NCI-H1436 (cell line): ENCODE results near the gene GATAD2B.

Source experiments
- DNase-seq: peaks from one replicate; lab custom pipeline; 2025; lab: John Stamatoyannopoulos, UW

GATAD2B gene

DNA sequence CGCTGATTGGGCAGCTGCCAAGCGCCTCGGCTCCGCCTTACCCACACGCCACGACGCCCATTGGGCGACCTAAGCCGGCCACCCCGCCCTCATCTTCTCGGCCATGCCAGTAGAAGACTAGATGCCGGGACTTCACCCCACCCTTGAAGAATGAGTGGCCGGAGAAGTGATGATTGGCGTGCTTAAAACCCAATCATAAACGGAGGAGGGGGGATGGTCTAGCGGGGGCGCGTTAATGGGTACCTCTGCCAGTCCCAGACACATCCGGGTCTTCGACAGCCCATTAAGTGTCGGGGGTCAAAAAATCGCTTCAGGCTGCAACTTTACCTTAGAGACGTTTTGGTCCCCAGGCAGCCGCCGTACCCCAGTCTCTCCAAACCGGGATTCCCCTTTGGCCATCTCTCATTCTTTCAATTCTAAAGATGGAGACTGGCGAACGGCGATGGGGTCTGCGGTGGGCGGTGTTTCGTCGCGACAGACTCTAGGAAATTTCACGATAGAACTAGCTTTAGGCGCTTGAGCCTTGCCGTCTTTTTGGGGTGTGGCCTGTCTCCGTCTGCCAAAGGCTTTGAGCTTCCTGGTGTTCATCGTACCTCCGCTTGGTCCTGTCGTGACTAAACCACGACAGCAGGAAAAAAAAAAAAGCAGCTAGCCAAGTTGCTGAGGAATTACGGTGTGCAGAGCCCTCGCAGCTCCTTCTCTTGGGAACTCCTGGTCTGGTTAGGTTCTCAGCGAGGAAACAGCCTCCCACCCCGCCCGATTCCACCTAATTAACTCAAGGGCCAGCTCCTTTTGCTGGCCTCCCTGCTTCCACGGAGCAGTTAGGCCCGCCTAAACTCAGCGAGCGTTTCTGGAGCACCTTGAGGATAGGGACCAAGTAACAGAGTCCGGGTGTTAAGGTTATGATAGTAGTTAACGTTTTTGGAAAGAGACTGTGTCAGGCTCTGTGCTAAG is at the start of gene GATAD2B:
TSS of gene GATAD2B (minus strand) at position 1 of the 954 bp plus-strand sequence. CDS start 94,625 bp downstream, outside the sequence.
- DNase-seq, result peak; percentile 99

DNA sequence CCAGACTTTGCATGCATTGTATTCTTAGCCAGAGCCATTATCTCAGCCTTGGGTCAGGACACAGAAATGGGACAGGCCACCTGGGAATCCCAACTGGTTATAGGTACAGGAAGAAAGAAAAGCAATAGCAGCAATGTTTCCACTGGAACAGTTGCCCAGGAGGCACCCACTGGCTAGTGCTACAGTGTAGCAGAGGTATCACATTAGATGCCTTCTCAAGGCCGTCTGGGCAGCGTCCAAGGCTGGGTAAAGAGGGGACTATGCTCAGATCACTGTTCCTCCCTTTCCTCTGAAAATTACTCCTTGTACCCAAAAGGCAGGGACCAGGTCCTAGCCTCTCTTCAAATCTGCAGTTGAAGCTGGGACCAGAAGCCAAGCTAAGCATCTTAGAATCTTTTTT is 47.6 kb upstream of the GATAD2B start:
- DNase-seq, result no peak

DNA sequence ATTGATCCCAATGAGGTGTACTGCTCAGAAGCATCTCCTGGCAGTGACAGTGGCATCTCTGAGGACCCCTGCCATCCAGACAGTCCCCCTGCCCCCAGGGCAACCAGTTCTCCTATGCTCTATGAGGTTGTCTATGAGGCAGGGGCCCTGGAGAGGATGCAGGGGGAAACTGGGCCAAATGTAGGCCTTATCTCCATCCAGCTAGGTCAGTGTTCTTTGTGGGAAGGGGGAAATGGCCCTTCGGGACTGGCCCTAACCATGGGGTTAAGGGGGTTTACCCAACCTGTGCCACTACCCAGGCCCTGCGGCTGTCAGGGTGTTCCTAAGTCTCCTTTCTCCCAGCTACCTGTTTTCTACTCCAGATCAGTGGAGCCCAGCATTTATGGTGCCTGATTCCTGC is 46.2 kb upstream of the GATAD2B start:
- DNase-seq, result no peak

DNA sequence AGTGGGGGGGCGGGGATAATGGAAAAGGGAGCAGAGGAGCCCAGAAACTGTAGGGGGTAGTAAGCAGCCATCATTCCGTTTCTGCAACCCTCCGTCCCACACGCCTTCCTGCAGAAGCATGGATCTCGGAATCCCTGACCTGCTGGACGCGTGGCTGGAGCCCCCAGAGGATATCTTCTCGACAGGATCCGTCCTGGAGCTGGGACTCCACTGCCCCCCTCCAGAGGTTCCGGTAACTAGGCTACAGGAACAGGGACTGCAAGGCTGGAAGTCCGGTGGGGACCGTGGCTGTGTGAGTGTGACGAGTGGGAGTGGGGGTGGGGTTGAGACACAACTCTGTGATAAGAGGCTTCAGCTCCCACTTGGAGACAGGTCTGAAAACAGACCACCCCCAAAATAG is 45.6 kb upstream of the GATAD2B start:
- no peak for DNase-seq

DNA sequence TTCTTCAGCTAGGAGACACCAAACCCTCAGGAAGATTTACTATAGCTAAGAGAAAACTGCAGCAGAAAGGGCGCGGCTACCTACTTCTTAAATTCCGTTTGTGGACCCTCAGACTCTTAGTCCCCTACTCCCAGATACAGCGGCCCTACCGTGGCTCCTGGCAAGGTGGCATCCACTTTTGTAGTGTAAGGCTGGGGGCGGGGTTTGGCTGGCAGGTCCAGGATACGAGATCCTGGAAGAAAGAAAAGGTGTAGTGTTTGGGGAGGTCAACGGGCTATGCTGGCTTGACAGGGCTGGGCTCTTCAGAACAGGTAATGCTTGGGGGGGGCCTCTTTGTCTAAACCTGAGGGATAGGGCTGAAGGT is 45.2 kb upstream of the GATAD2B start:
- peak; percentile 40 for DNase-seq

DNA sequence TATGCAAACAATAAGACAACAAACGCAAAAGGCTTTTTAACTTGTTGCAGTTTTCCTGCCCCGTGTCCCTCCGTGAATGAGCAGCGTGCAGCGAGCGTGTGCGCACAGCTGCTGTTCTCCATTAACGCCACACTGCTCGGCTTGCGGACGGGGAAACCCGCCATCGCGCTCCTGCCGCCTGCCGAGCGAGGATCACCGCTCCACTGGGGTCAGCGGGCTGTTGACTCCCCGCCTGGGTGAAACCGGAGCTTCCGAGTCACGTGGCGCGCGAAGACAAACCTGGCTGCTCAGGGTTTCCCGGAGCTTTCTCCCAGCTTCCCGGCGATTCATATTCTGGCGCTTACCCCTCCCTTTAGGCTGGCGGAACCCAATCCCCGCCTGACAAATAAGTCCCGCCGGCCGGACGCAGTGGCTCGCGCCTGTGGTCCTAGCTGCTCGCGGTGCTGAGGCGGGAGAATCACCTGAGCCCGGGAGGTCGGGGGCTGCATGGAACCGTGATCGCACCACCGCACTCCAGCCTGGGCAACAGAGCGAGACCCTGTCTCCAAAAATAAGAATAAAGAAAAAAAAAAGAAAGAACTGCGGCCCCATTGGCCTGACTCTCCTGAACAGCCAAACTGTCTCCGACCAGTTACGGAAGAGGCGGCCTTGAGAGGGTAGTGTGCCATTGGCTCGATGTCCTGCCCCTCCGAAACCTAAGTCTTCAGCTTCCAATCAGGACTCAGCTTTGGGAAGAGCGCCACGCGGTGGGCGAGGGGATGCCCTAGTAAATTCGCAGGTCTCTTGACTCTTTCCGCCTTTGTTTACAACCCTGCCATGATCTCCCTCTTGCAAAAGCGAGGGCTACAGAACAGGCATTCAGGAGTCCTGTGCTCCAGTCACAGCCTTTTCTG is 44.6 kb upstream of the GATAD2B start, which contains the start of gene CREB3L4:
TSS of gene CREB3L4 (plus strand) at position 796 of the 893 bp plus-strand sequence. CDS start 624 bp downstream, outside the sequence.
- DNase-seq, result peak; percentile 96

DNA sequence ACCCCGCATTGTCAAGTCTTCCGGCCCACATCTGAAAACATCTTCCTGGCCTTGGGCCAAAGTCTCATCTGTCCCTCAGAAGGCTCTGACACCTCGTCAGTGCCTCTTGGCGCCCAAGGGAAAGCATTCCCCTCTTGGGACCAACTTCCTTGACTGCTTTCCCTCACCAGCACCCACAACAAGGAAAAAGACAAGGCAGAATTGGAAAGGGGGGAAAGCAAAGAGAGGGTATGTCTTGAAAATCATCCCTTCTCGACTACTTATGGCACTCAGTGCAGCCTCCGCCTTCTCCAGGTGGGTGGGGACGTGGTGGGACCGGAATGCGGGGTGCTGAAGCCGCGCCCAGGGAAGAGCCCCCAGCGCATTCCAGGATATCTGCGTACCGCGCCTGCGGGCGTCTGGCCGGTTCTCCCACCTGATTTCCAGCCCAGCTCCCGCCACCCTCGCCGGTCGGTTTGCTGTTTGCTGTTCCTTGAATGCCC is 41.1 kb upstream of the GATAD2B start:
- peak; percentile 11 for DNase-seq

DNA sequence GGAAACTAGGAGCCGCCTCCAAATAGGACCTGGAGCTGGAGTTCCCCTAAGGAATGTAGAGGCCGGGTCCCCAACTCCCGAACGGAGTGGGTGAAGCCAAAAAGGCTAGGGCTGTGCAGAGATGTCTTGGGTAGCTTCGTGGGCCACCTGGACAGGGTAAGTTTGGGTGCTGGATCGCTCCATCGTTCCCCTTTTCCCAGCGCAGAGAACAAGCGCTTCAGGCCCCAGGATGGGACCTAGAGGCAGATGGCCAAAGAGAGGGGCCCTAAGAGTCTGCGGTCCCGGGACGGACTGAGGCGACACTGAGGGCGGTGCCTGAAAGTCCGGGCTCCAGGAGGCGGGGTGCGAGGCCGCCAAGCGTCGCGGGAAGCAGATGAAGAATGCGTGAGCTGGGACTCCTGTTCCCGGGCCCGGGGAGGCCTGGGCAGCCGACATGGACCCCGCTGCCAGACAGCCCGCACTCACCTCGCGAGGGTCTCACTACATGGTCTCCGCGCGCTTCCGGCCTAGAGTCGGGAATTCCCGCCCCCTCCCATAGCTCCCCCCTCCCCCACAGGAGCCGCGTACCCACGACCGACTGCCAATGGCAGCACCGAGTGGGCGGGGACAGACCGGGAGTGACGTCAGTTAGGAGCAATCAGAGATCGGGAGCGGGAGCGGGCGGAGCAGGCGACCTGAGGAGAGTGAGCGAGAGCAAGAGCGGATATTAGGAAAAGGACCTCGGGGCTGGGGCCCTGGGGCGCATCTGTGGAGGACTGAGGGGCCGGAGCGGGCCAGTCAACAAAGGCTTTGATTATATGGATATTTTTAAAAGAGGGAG is 40.5 kb upstream of the GATAD2B start, which contains the start of gene SLC39A1:
TSS of gene SLC39A1 (minus strand) at position 508 of the 820 bp plus-strand sequence. CDS start 822 bp downstream, outside the sequence.
- DNase-seq, result peak; percentile 95

DNA sequence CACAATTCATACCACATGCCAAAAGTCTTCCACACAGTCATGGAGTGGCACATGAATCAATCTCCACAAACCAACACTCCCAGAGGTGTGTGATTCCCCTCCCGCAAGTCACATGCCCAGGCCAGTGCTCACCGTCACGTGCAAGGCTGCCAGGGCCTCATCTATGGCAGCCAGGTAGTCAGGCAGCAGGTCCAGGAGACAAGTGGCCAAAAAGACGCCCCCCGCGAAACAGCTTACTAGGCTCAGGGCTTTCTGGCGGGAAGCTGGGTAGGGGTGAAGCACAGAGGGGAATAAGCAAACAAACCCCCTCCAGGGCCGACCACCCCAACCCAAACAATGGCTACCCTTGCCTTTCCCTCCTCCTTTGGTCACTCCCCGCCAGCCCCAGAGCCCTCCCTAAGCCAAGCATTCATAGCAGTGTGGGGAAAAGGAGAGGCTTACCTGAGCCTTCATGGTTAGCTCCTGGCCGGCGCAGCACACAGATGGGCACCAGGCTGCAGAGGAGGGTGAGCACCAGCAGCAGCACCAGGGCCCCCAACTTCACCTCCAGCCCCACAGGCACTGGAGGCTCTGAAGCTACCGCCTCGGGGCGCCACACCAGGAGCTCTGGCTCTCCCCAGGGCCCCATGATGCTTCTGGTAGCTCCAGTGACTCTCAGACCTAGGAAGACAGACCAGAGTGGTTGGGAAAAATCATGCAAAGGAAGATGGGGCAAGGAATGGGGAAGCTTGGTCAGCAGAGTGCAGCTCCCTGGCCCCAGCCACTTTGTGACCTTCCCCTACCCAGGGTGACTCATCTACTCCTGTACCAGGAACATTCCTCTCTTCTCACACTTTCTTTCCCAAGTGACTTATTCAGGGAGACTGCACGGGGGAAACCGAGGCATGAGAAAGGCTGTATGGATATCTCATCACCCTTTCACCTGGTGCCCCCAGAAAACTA is 39.6 kb upstream of the GATAD2B start:
- no peak for DNase-seq

DNA sequence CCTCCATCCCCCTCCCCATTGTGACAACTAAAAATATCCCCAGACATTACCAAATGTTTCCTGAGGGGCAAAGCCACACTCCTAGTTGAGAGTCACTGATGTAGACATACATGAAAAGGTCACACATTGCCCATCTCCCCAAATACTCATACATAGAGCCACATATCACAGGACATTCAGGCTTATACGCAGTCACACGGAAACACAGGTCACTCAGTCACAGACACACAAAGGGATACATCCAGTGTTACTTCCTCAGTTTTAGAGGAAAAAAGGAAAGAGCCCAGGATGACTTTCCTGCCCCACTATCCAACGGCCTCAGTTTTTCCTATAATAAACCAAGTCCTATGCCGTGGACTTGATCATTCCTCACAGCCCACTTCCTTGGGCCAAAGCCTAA is 38.6 kb upstream of the GATAD2B start:
- no peak for DNase-seq

DNA sequence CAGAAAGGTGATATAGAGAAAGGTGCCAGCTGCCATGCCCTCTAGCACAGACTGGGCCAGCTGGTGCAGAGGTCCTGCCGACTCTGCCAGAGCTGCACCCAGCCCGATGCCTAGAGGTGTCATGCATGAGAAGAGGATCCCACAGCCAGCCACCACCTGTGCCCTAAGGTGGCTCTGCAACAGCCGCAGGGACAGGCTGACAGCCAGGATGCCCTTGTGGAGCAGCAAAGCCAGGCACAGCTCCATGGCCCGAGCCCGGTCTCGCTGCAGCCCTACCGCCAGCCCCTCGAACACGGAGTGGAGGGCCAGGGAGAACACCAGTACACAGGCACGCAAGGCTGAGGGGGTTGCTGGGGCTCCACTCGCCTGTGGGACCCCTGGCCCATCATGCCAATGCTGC is 37.4 kb upstream of the GATAD2B start:
- DNase-seq, result no peak

DNA sequence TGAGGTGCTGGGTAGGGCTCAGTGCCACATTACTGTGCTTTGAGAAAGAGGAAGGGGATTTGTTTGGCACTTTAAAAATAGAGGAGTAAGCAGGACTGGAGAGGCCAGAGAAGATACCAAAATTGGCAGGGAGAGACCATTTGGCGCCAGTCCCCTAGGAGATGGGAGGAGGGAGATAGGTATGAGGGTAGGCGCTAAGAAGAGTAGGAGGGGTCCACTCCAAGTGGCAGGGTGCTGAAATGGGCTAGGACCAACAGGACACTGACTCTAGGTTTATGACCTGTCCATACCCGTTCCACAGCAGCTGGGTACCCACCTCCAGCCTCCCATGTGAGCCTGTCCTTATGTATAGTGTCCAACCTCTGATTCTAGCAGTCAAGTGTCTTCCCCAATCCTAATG is 36.7 kb upstream of the GATAD2B start:
- DNase-seq, result no peak

DNA sequence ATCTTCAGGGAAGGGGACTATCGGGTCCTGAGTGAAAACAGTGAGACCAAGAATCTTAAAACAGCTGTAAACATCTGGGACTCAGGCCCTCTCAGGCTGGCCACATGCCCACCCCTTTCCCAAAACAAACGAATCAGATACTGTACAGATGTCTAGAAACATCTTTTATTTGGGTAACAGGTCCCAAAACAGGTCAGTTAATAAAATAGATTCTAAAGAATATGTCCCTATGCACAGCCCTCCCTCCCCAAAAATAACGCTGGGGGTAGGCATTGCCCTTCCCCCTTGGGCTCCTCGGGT is 36.1 kb upstream of the GATAD2B start:
- no peak for DNase-seq

DNA sequence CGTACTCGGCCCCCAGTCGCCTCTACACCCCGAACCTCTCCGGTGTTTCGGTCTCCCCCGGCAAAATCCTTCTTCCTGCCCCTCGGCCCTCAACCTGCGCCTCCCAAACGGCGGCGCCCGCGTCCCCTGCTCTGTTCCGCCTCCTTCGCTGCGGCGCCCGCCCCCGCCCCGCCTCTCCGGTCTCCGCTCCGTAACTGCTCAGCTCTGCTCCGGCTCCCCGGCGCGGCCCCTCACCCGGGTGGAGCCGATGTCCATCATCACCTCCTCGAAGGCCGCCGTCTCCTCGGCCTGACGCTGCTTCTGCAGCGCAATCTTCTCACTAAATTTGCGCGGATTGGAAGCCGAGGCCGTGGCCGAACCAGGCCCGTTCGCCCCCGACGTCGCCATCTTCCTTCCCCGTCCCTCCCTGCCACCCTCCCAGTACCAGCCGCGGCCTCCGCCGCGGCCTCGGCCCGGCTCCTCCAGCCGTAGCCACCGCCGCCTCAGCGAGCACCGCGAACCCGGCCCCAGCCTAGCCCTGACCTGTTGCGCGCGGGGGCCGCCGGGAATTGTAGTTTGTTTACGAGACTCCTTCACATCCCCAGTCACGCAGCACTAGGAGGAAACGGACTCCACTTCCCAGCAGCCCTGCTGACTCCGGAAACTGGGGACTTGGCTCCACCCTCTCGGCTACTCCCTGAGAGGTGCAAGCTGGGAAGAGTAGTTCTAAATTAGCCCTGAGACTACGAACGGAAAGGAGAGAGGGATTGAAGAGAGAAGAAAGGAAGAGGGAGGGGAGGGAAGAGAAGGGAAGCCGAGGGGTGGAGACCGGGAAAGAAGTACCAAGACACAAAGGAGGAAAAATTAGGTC is 35.6 kb upstream of the GATAD2B start, which contains the start of gene CRTC2:
TSS of gene CRTC2 (minus strand) at position 502 of the 850 bp plus-strand sequence. CDS start at position 387, 115 bp downstream.
- peak; percentile 98 for DNase-seq

DNA sequence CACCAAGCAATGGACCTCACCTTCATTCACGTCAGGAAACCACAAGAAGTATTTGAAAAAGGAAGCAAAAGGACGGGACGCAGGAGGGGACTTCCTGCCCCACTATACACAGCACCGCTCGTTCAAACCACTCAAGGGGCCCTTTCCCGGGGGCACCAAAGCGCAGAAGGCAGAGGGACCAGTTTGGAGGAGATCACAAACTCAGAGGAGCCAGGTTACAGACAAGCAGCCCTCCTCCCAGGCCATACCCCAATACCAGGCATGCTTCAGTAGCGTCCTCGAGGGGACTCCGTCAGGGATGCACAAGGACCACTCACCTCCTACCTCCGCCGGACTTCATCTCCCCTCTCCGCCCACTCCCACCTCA is 35.0 kb upstream of the GATAD2B start:
- no peak for DNase-seq

DNA sequence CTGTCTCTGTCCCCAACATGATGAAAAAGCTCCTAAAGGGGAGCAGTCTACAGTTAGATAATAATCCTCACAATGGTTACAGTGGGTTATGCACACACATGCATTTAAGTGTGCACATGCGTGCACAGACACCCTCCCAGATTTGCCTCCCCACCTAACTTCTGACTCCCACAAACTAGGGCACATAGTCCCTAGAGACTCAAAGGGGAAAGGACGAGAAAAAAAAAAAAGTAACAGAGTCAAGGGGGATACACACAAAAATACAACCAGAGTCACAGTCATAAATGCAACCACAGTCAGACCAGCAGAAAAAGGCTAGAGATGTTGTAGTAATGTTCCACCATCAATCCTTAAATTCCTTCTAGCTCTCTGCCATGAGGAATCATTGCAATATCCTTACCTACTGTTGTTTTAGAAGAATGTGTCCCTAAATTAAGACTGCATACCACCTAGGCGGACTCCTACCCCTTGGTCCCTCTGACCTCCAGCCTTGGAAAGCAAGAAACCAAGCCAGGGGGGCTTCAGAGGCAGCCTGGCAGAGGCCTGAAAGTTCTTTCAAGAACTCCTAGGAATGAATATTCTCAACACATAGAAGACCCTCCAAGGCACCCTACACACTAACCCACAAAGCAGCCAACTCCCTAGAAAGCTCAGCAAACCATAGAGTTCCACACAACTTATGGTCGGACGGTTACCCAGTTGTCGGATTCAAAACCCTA is 34.4 kb upstream of the GATAD2B start:
- DNase-seq, result no peak

DNA sequence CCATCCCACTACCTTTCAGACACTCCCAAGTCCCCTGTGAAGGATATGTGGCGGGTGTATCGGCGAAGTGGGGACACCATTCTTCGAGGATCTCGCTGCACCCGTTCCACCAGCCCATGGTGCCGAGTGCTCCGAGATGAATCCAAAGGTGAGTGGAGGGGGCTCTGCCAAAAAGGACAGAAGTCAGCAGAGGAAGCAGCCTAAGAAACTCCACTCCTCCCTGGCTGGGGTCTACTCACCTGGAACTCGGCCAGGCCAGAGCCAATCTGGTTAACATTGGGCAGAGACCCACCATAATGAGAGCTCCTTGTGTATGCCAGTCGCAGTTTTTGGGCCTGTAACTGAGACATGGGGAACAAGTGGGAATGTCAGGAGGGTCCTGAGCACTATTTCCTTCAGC is 32.1 kb upstream of the GATAD2B start:
- no peak for DNase-seq

DNA sequence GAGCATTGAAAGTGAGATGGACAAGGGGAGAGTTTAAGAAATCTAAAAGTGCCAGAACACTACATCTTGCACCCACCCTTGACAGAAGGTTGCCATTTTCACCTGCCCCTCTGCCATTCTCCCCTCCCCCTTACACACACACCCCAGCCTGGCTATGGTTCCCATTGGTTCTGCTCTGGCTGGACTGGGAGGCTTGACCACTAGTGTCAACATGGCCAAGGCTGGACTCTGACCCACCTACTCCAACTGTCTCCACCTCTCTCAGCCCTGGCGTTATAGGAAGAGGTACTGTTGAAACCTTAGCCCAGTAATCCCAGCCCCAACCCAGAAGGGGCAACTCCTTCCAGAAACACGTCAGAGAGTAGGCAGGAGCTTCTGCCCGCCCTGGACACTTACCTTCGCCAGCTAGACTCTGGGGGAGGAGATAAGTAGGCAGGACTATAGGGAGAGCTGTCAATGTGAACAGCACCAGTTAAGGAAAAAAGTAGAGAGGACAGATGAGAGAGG is 31.1 kb upstream of the GATAD2B start:
- no peak for DNase-seq

DNA sequence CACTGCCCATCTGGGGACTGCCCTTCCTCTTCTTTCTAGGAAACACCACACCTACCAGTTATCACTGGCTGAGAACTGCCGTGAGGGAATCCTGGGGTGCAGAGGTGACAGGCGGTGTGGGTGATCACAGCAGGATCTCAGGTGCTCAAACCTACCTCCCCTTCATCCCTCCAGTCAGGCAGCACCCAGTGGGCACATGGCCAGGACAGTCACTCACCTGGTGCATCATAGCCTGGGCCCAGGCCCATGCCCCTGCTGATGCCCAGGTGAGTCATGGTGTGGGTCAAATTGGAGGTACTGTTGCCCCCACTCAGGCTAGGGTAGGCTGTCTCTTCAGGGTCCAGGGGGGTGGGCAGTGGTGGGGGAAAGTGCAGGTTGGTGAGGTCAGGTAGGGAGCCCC is 29.0 kb upstream of the GATAD2B start:
- no peak for DNase-seq
